ENCODE results near the gene UBE2N. TPM values are rescaled to one million over a fixed set of nuclear protein-coding genes. Genes with fewer than 3 reads are reported as not detected.

UBE2N gene
- total and polyA plus RNA-seq, 2 of the 8 experiments (the other 6 are each of a cell fraction or from before 2014, with no cell fraction given): 108 to 225 TPM

DNA sequence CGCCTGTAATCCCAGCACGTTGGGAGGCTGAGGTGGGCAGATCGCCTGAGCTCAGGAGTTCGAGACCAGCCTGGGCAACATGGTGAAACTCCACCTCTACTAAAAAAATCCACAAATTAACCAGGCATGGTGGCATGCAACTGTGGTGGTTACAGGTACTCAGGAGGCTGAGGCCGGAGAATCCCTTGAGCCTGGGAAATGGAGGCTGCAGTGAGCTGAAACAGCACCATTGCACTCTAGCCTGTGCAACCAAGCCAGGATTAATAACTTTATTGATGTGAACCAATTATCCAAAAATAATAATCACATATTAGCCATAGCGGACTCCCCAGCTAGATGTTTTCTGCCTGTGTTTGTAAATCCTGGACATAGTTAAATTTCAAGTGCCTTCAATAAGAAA is 65.8 kb downstream of the UBE2N start (continued):
- TF ChIP-seq, protein P1, sequence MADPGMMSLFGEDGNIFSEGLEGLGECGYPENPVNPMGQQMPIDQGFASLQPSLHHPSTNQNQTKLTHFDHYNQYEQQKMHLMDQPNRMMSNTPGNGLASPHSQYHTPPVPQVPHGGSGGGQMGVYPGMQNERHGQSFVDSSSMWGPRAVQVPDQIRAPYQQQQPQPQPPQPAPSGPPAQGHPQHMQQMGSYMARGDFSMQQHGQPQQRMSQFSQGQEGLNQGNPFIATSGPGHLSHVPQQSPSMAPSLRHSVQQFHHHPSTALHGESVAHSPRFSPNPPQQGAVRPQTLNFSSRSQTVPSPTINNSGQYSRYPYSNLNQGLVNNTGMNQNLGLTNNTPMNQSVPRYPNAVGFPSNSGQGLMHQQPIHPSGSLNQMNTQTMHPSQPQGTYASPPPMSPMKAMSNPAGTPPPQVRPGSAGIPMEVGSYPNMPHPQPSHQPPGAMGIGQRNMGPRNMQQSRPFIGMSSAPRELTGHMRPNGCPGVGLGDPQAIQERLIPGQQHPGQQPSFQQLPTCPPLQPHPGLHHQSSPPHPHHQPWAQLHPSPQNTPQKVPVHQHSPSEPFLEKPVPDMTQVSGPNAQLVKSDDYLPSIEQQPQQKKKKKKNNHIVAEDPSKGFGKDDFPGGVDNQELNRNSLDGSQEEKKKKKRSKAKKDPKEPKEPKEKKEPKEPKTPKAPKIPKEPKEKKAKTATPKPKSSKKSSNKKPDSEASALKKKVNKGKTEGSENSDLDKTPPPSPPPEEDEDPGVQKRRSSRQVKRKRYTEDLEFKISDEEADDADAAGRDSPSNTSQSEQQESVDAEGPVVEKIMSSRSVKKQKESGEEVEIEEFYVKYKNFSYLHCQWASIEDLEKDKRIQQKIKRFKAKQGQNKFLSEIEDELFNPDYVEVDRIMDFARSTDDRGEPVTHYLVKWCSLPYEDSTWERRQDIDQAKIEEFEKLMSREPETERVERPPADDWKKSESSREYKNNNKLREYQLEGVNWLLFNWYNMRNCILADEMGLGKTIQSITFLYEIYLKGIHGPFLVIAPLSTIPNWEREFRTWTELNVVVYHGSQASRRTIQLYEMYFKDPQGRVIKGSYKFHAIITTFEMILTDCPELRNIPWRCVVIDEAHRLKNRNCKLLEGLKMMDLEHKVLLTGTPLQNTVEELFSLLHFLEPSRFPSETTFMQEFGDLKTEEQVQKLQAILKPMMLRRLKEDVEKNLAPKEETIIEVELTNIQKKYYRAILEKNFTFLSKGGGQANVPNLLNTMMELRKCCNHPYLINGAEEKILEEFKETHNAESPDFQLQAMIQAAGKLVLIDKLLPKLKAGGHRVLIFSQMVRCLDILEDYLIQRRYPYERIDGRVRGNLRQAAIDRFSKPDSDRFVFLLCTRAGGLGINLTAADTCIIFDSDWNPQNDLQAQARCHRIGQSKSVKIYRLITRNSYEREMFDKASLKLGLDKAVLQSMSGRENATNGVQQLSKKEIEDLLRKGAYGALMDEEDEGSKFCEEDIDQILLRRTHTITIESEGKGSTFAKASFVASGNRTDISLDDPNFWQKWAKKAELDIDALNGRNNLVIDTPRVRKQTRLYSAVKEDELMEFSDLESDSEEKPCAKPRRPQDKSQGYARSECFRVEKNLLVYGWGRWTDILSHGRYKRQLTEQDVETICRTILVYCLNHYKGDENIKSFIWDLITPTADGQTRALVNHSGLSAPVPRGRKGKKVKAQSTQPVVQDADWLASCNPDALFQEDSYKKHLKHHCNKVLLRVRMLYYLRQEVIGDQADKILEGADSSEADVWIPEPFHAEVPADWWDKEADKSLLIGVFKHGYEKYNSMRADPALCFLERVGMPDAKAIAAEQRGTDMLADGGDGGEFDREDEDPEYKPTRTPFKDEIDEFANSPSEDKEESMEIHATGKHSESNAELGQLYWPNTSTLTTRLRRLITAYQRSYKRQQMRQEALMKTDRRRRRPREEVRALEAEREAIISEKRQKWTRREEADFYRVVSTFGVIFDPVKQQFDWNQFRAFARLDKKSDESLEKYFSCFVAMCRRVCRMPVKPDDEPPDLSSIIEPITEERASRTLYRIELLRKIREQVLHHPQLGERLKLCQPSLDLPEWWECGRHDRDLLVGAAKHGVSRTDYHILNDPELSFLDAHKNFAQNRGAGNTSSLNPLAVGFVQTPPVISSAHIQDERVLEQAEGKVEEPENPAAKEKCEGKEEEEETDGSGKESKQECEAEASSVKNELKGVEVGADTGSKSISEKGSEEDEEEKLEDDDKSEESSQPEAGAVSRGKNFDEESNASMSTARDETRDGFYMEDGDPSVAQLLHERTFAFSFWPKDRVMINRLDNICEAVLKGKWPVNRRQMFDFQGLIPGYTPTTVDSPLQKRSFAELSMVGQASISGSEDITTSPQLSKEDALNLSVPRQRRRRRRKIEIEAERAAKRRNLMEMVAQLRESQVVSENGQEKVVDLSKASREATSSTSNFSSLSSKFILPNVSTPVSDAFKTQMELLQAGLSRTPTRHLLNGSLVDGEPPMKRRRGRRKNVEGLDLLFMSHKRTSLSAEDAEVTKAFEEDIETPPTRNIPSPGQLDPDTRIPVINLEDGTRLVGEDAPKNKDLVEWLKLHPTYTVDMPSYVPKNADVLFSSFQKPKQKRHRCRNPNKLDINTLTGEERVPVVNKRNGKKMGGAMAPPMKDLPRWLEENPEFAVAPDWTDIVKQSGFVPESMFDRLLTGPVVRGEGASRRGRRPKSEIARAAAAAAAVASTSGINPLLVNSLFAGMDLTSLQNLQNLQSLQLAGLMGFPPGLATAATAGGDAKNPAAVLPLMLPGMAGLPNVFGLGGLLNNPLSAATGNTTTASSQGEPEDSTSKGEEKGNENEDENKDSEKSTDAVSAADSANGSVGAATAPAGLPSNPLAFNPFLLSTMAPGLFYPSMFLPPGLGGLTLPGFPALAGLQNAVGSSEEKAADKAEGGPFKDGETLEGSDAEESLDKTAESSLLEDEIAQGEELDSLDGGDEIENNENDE (IDR thresholded peaks at IDR 0.05; ENCODE audit: insufficient replicate concordance, low read length): no peak
- no peak for TF ChIP-seq MAFK (IDR thresholded peaks at IDR 0.05; ENCODE audit: low read depth, low read length)
- TF ChIP-seq TBP (IDR thresholded peaks at IDR 0.05; ENCODE audit: low read depth, low read length): no peak
- TF ChIP-seq NRF1 (IDR thresholded peaks at IDR 0.05; ENCODE audit: low read depth, low read length): no peak
- no peak for TF ChIP-seq BACH1 (IDR thresholded peaks at IDR 0.05; ENCODE audit: low read length)
- TF ChIP-seq, protein P2, sequence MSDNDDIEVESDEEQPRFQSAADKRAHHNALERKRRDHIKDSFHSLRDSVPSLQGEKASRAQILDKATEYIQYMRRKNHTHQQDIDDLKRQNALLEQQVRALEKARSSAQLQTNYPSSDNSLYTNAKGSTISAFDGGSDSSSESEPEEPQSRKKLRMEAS (IDR thresholded peaks at IDR 0.05): no peak
- no peak for TF ChIP-seq EGR1 (IDR thresholded peaks at IDR 0.05; ENCODE audit: borderline replicate concordance, low read depth, low read length)
